ENCODE data around the gene CTNNA3. TPM values are rescaled to one million over a fixed set of nuclear protein-coding genes. Genes with fewer than 3 reads are reported as not detected.

The CTNNA3 gene
- total and polyA plus RNA-seq, 2 donors (not counting 3 experiments of a cell fraction or from before 2014, with no cell fraction given) = not detected

DNA sequence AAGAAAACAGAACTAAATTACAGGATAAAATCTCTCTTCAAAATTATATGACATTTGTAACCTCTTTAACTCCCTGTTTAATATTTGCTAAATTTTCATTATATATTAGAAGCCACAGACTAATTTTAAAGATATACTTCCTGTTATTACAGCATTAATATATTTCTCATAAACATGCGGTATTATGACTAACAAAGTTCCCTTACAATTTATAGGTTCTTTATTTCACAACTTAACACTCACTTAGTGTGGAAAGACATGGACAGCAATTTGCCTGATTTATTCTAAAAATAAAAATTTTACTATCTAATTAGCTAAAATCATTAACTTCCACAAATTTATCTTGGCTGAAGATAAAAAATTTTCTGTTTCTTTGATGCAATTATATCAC lies 29.0 kb downstream of the CTNNA3 start:
- POLR2A ChIA-PET = no interaction called here

More for the DNA sequence above, 29.0 kb downstream of the CTNNA3 start:
- no TSS peak for BruUV-seq (replicated peaks)
- no peaks in the 10 kb centered on the region for H3K36me3 ChIP-seq (ENCODE audit: control insufficient read depth in 2 of 2, extremely low read depth in 1 of 2, insufficient read depth in 2 of 2, low read length in 2 of 2)
- H3K79me2 ChIP-seq (ENCODE audit: control insufficient read depth, insufficient read depth, low read length) = no peaks in the 10 kb centered on the region
- dilution Hi-C loops (cut with MboI; ENCODE audit: extremely low pct_ligation_motif_present, low sequenced_read_pairs) = no loop called here
- H3K4me3 ChIP-seq (replicated peaks in 1 of 3; ENCODE audit: insufficient read depth in 1 of 3, low read depth in 1 of 3, low read length in 3 of 3) = no peak overlapping the region
- no peaks in the 10 kb centered on the region for H3K9me3 ChIP-seq (replicated peaks; ENCODE audit: control insufficient read depth, insufficient read depth, low read length)
- TF ChIP-seq POLR2A (IDR thresholded peaks at IDR 0.05; ENCODE audit: low read depth, low read length) (no peak), GATA2 (IDR thresholded peaks at IDR 0.05; ENCODE audit: insufficient read depth, insufficient read length, low read depth, low read length) (no peak), JUN (IDR thresholded peaks at IDR 0.05; ENCODE audit: borderline replicate concordance, insufficient read depth, insufficient read length, low read depth) (no peak), FOS (IDR thresholded peaks at IDR 0.05; ENCODE audit: borderline replicate concordance, insufficient read depth, low read length) (no peak), EZH2 (IDR thresholded peaks at IDR 0.05; ENCODE audit: borderline replicate concordance, low read depth, low read length, severe bottlenecking) (no peak), POLR2AphosphoS5 (IDR thresholded peaks at IDR 0.05; ENCODE audit: insufficient read depth, low read depth, low read length) (no peak), MYC (IDR thresholded peaks at IDR 0.05; ENCODE audit: low read depth, low read length) (no peak)
- TF ChIP-seq, protein P1, sequence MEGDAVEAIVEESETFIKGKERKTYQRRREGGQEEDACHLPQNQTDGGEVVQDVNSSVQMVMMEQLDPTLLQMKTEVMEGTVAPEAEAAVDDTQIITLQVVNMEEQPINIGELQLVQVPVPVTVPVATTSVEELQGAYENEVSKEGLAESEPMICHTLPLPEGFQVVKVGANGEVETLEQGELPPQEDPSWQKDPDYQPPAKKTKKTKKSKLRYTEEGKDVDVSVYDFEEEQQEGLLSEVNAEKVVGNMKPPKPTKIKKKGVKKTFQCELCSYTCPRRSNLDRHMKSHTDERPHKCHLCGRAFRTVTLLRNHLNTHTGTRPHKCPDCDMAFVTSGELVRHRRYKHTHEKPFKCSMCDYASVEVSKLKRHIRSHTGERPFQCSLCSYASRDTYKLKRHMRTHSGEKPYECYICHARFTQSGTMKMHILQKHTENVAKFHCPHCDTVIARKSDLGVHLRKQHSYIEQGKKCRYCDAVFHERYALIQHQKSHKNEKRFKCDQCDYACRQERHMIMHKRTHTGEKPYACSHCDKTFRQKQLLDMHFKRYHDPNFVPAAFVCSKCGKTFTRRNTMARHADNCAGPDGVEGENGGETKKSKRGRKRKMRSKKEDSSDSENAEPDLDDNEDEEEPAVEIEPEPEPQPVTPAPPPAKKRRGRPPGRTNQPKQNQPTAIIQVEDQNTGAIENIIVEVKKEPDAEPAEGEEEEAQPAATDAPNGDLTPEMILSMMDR (IDR thresholded peaks at IDR 0.05; ENCODE audit: extremely low read depth in 1 of 2, insufficient read depth in 1 of 2, low read depth in 1 of 2, low read length in 2 of 2) = no peak
- TF ChIP-seq, protein P2, sequence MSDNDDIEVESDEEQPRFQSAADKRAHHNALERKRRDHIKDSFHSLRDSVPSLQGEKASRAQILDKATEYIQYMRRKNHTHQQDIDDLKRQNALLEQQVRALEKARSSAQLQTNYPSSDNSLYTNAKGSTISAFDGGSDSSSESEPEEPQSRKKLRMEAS (IDR thresholded peaks at IDR 0.05; ENCODE audit: insufficient read depth, insufficient read length) = no peak
- FAIRE-seq (no peak), DNase-seq (ENCODE audit: low read depth, low spot score) (no peak)
- CTCF ChIA-PET = interaction anchor here (0.5 to 9.4 kb wide), 13 partner anchors 9 to 122 kb away, joined by 3 to 197 read pairs (median 3); partner anchors contain the start of gene CTNNA3
- H3K4me2 ChIP-seq (ENCODE audit: insufficient read depth, low read length) = no peak overlapping the region
- no peaks in the 10 kb centered on the region for H3K9me1 ChIP-seq (replicated peaks; ENCODE audit: control insufficient read depth, extremely low read depth, insufficient read depth, low read length)
- intact Hi-C loops (cut with micrococcal nuclease) = loop anchor here (2.0 to 5.0 kb wide), 2 partner anchors 30 to 60 kb away; partner anchors contain the start of gene CTNNA3
- peaks cover 17% of the 10 kb centered on the region for H3K4me1 ChIP-seq (ENCODE audit: control insufficient read depth, extremely low read depth, insufficient read depth, low read length)
- no peaks in the 10 kb centered on the region for H3K27me3 ChIP-seq (ENCODE audit: control insufficient read depth in 2 of 2, insufficient read depth in 2 of 2, low read length in 2 of 2)
- peak overlapping the region; percentile 30 for H3K27ac ChIP-seq (ENCODE audit: insufficient read depth, low read depth, low read length)
- no peak overlapping the region for H3K9ac ChIP-seq (replicated peaks; ENCODE audit: extremely low read depth, insufficient read depth, low read length)
- no peaks in the 10 kb centered on the region for H4K20me1 ChIP-seq (replicated peaks; ENCODE audit: control insufficient read depth, extremely low read depth, insufficient read depth, low read length)
- H2AFZ ChIP-seq (ENCODE audit: low read depth, low read length) = no peak overlapping the region
